K562 (cell line): Measurements from ENCODE around the gene RAB40B. TPM values are rescaled to one million over a fixed set of nuclear protein-coding genes. Genes with fewer than 3 reads are reported as not detected.

Experiments used
- ATAC-seq: fragments of 200-7000 bp; cut with Tn5 transposase; 3 replicates; pipeline ENCODE4 v1.9.1; 2020; ENCODE audit warnings: moderate library complexity
- BruUV-seq: library from RNA; stranded (reverse); fragments of 400-500 nt; replicated peaks from 2 replicates; lab custom pipeline; 2021; lab: Mats Ljungman, UMichigan
- CTCF ChIA-PET: fragments of 300-600 bp; formaldehyde crosslinking; extraction: SDS; loops from one replicate; lab custom pipeline; 2021; ENCODE audit warnings: low intra/inter-chr PET ratio; lab: Yijun Ruan, JAX
- POLR2A ChIA-PET: fragments of 300-600, 350-650 bp; sonication (Branson Sonifier 250); formaldehyde crosslinking; extraction: SDS; loops from one replicate; lab custom pipeline; 2021; ENCODE audit warnings: antibody characterized with exemption, inconsistent platforms; lab: Yijun Ruan, JAX
- DNase-seq, 4 experiments: peaks; one replicate each; pipeline versions ENCODE4 v3.0.0 to v3.0.0-alpha.2; 2011 to 2018; ENCODE audit warnings: low spot score in 3 of 4, mixed read lengths in 3 of 4; ENCODE audit errors: extremely low read depth in 1 of 4
- FAIRE-seq: peaks from 2 replicates; lab custom pipeline; 2011; peaks lifted over from hg19 to GRCh38; lab: Jason Lieb, UNC
- H2AFZ ChIP-seq: 2 replicates; pipeline ENCODE4 v1.6.0; 2011; ENCODE audit warnings: low read depth, low read length, control low read depth, inconsistent platforms
- H3K27ac ChIP-seq: fragments of 200-600 bp; 3 replicates; pipeline ENCODE4 v1.8.0; 2011; ENCODE audit warnings: low read depth, mild to moderate bottlenecking, control low read depth, inconsistent platforms, low read length, moderate library complexity, mixed read lengths; ENCODE audit errors: extremely low read depth
- H3K27me3 ChIP-seq, 2 experiments: fragments of 300-600 bp in 1 of 2; 2 replicates in 1 of 2; 3 replicates in 1 of 2; pipeline versions ENCODE4 v1.6.0 to v1.8.0; 2011; ENCODE audit warnings: inconsistent platforms in 2 of 2, low read length in 2 of 2, mild to moderate bottlenecking in 1 of 2, mixed read lengths in 1 of 2, moderate library complexity in 1 of 2; ENCODE audit not compliant: control insufficient read depth in 2 of 2, insufficient read depth in 2 of 2
- H3K36me3 ChIP-seq: fragments of 300-600 bp; 3 replicates; pipeline ENCODE4 v1.8.0; 2011; ENCODE audit warnings: mild to moderate bottlenecking, low read length, inconsistent platforms; ENCODE audit not compliant: control insufficient read depth, insufficient read depth
- H3K4me1 ChIP-seq, 2 experiments: fragments of 200-600 bp in 1 of 2; replicated peaks in 1 of 2; 2 replicates in 1 of 2; 3 replicates in 1 of 2; pipeline versions ENCODE4 v1.5.1 to v1.8.0; 2011; ENCODE audit warnings: inconsistent platforms in 2 of 2, low read length in 2 of 2, mild to moderate bottlenecking in 1 of 2, mixed read lengths in 1 of 2, moderate library complexity in 1 of 2; ENCODE audit not compliant: control insufficient read depth in 2 of 2, insufficient read depth in 2 of 2
- H3K4me2 ChIP-seq: 2 replicates; pipeline ENCODE4 v1.6.1; 2011; ENCODE audit warnings: low read length, control low read depth, inconsistent platforms, mixed read lengths; ENCODE audit not compliant: insufficient read depth
- H3K4me3 ChIP-seq: fragments of 200-600 bp; sonication (generic), shearing (Covaris generic); 2 replicates; pipeline ENCODE4 v1.5.1; 2016; ENCODE audit warnings: control low read depth, inconsistent platforms
- H3K79me2 ChIP-seq: fragments of 200-600 bp; 3 replicates; pipeline ENCODE4 v1.8.0; 2011; ENCODE audit warnings: low read length, inconsistent platforms; ENCODE audit not compliant: control insufficient read depth, insufficient read depth
- H3K9ac ChIP-seq, 2 experiments: 2 replicates each; pipeline versions ENCODE4 v1.6.0 to v1.6.1; 2011; ENCODE audit warnings: low read depth in 2 of 2, low read length in 2 of 2, control low read depth in 1 of 2, inconsistent platforms in 1 of 2, mild to moderate bottlenecking in 1 of 2, mixed read lengths in 1 of 2; ENCODE audit not compliant: insufficient read depth in 1 of 2
- H3K9me1 ChIP-seq: one replicate; pipeline ENCODE4 v1.6.0; 2011; ENCODE audit warnings: inconsistent platforms, mild to moderate bottlenecking, low read length, moderate library complexity; ENCODE audit not compliant: control insufficient read depth, insufficient read depth
- H3K9me3 ChIP-seq: replicated peaks from 2 replicates; pipeline ENCODE4 v1.5.1; 2011; ENCODE audit warnings: low read depth, low read length, inconsistent platforms; ENCODE audit not compliant: control insufficient read depth, insufficient read depth
- H4K20me1 ChIP-seq: replicated peaks from 2 replicates; pipeline ENCODE4 v1.6.1; 2011; ENCODE audit warnings: low read length, inconsistent platforms, mixed read lengths; ENCODE audit not compliant: control insufficient read depth, insufficient read depth
- BACH1 ChIP-seq: fragments of 200-800 bp; sonication (Bioruptor generic); IDR thresholded peaks from 2 replicates; pipeline ENCODE4 v1.6.1; 2016; ENCODE audit warnings: missing genetic modification characterization, missing compliant biosample characterization
- CEBPB ChIP-seq: fragments of 450-650 bp; IDR thresholded peaks from 2 replicates; pipeline ENCODE4 v1.6.1; 2016; ENCODE audit warnings: missing genetic modification characterization, missing compliant biosample characterization
- EP400 ChIP-seq: fragments of 450-650 bp; IDR thresholded peaks from 2 replicates; pipeline ENCODE4 v1.6.1; 2017; ENCODE audit warnings: antibody characterized with exemption, mild to moderate bottlenecking, moderate library complexity
- GMEB1 ChIP-seq: fragments of 250-450 bp; sonication (Bioruptor Pico); IDR thresholded peaks from 2 replicates; pipeline ENCODE4 v1.4.0; 2020; ENCODE audit warnings: mild to moderate bottlenecking
- KLF16 ChIP-seq: IDR thresholded peaks from 2 replicates; pipeline ENCODE4 v1.6.1; 2016; ENCODE audit warnings: antibody characterized with exemption
- NFATC3 ChIP-seq: fragments of 450-650 bp; IDR thresholded peaks from 2 replicates; pipeline ENCODE4 v1.6.1; 2017; ENCODE audit warnings: mild to moderate bottlenecking
- PCBP1 ChIP-seq: fragments of 200-400 bp; formaldehyde crosslinking; IDR thresholded peaks from 2 replicates; pipeline ENCODE4 v1.6.1; 2018; ENCODE audit warnings: mild to moderate bottlenecking, low read depth, low read length; ENCODE audit not compliant: poor library complexity, severe bottlenecking
- TGIF2 ChIP-seq: sonication (generic); formaldehyde crosslinking; IDR thresholded peaks from 2 replicates; pipeline ENCODE4 v1.8.1; 2022; ENCODE audit warnings: mild to moderate bottlenecking, missing genetic modification reagents, moderate library complexity
- ZNF175 ChIP-seq: fragments of 200-800 bp; sonication (Bioruptor generic); IDR thresholded peaks from 2 replicates; pipeline ENCODE4 v1.6.1; 2016; ENCODE audit warnings: low read depth, mild to moderate bottlenecking, missing genetic modification characterization, missing compliant biosample characterization
- ZNF212 ChIP-seq: fragments of 450-650 bp; formaldehyde crosslinking; IDR thresholded peaks from 2 replicates; pipeline ENCODE4 v1.4.0; 2020; ENCODE audit warnings: mild to moderate bottlenecking
- ZNF699 ChIP-seq: fragments of 250-450 bp; sonication (Bioruptor Pico); IDR thresholded peaks from 2 replicates; pipeline ENCODE4 v1.8.0; 2021; ENCODE audit warnings: mild to moderate bottlenecking, moderate library complexity; ENCODE audit not compliant: insufficient replicate concordance
- WGBS: fragments of 100-300 bp; shearing (Covaris generic); methylation state at CpG from one replicate; pipeline ENCODE4 v1.1.6; 2016; ENCODE audit warnings: low coverage, mixed read lengths; ENCODE audit not compliant: insufficient coverage; ENCODE audit errors: missing lambda C conversion rate; 5-methylcytosine and 5-hydroxymethylcytosine counted together
- in situ Hi-C: fragments of 300-500 bp; cut with MboI; formaldehyde crosslinking; loops from 4 replicates; pipeline ENCODE4 v1.15.0; 2018; ENCODE audit warnings: inconsistent platforms, mixed read lengths
- intact Hi-C: fragments of 100-400 bp; cut with micrococcal nuclease; formaldehyde crosslinking; loops from 2 replicates; pipeline ENCODE4 v1.14.2; 2022
- polyA plus RNA-seq, 8 experiments: library from polyadenylated mRNA; depleted of rRNA in 4 of 8; stranded (reverse) in 5 of 8; unstranded in 3 of 8; fragments of >200 nt; fragmentation: Nextera tagmentation in 2 of 8; fragmentation: Illumina TruSeq in 1 of 8; extraction: Ambion mirVana in 2 of 8; extraction: Trizol in 1 of 8; gene quantifications; 2 replicates each; pipeline versions ENCODE4 v1.2.1 to v1.2.3, GENCODE V29; 2011 to 2014; ENCODE audit warnings: inconsistent platforms in 1 of 8, missing spikeins in 1 of 8
- total RNA-seq, 7 experiments: library from RNA; depleted of rRNA in 6 of 7; stranded (reverse); fragments of >200 nt in 6 of 7; fragmentation: Illumina TruSeq in 2 of 7; extraction: Trizol in 2 of 7; gene quantifications; 2 replicates each; pipeline versions ENCODE4 v1.2.1 to v1.2.3, GENCODE V29; 2011 to 2021; ENCODE audit warnings: low replicate concordance in 1 of 7

The RAB40B gene
- total and polyA plus RNA-seq, 9 of the 15 experiments (the other 6 are each of a cell fraction or from before 2014, with no cell fraction given) = 0.13 to 4.6 (median 1.4) TPM

GRCh38 chr17:82697808-82698064, 762 bp downstream of the RAB40B start (continued):
- TF ChIP-seq ZNF175 (CRISPR knock-in tag) (no peak), TGIF2 (no peak), KLF16 (no peak), BACH1 (tag) (no peak), GMEB1 (no peak), CEBPB (tag) (no peak), NFATC3 (no peak), ZNF212 (no peak), ZNF699 (CRISPR knock-in tag) (no peak)

DNA sequence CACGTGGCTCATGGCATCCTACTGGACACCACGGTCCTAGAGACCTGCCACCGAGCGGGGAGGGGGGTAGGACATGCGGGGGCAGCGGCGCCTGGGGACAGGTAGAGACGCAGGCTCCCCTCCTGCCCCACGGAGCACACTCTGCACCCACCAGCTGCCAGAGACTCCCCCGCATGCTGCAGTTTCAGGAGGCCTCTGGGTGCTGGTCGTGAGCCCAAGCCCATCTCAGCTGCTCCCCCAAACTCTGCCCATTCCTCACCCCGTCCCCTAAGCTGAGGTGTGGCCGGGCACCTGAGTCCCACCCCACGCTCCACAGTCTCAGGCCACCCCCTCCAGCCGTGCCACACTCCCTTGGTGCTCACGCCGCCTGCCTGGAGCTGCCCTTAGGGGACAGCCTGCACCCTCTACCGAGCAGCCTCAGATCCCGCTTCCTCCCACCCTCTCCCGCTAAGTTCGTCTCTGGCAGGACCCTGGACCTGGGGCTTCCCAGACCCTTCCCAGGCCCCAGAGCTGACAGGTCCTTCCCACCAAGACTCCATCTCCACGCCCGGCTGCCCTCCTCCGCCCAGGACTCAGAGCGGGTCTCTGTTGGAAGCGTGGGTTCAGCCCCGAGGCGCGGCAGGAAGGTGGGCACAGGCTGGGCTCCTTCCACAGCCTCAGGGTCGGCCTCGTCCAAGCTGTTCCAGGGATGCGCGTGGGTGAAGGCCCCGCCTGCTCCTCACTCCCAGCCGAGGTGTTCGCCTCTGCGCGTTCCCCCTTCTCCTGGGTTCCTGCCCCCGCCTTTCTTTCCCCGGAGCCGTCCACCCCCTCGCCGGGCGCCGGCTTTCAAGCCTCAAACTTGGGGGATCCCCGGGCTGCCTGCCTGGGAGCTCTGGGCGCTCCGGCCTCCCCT, 1.3 kb downstream of the RAB40B start:
- WGBS = 59% methylated on average over 35 of the region's 48 CpGs
- Histone ChIP-seq H3K9me3 (peaks cover 8% of the 10 kb centered on the region), H3K4me3 (no peak overlapping the region), H3K4me2 (no peak overlapping the region), H3K4me1 (peaks cover 0 to 35% of the 10 kb centered on the region in 2 experiments; a peak in 3 of 5 replicates), H2AFZ (no peak overlapping the region), H3K27me3 (peaks cover 0 to 6% of the 10 kb centered on the region in 2 experiments; a peak in 2 of 5 replicates), H3K36me3 (no peaks in the 10 kb centered on the region), H3K9ac (no peak overlapping the region; a peak in 1 of 4 replicates), H4K20me1 (0 out of 2 replicates have a peak, but pooled peaks cover 2% of the 10 kb centered on the region), H3K79me2 (no peaks in the 10 kb centered on the region), H3K27ac (no peak overlapping the region), H3K9me1 (no peaks in the 10 kb centered on the region)
- POLR2A ChIA-PET = no interaction called here
- CTCF ChIA-PET = no interaction called here
- FAIRE-seq (no peak), DNase-seq (no peak), ATAC-seq (no peak)
- BruUV-seq = no TSS peak
- no peak for TF ChIP-seq EP400
- peak; percentile 47 for TF ChIP-seq PCBP1
- in situ Hi-C loops (no loop called here), intact Hi-C loops (no loop called here)
